Uterus (tissue), 4 donors: Measurements from ENCODE around the gene MS4A7. TPM values are rescaled to one million over a fixed set of nuclear protein-coding genes. Genes with fewer than 3 reads are reported as not detected.

ENCODE experiments used
- DNase-seq, 2 donors: peaks; one replicate each; pipeline ENCODE4 v3.0.0-alpha.2; 2019 to 2020
- H3K27ac ChIP-seq, 2 donors: fragments of 200-600 bp; sonication (generic); 1 replicate in 1 of 2; 2 replicates in 1 of 2; pipeline ENCODE4 v1.5.1; 2016 to 2018
- H3K27me3 ChIP-seq, 2 donors: fragments of 200-600 bp; sonication (generic); one replicate each; pipeline ENCODE4 v1.5.1; 2018 to 2019; ENCODE audit warnings: control low read depth in 1 of 2
- H3K36me3 ChIP-seq, 2 donors: fragments of 200-600 bp; sonication (generic); one replicate each; pipeline ENCODE4 v1.5.1; 2019; ENCODE audit warnings: control low read depth in 1 of 2
- H3K4me1 ChIP-seq, 2 donors: fragments of 200-600 bp; sonication (generic); one replicate each; pipeline ENCODE4 v1.5.1; 2018 to 2019; ENCODE audit warnings: control low read depth in 1 of 2
- H3K4me3 ChIP-seq, 2 donors: fragments of 200-600 bp; sonication (generic); 1 replicate in 1 of 2; 2 replicates in 1 of 2; pipeline ENCODE4 v1.5.1; 2018 to 2019; ENCODE audit warnings: mild to moderate bottlenecking in 1 of 2
- H3K9me3 ChIP-seq, 2 donors: fragments of 200-600 bp; sonication (generic); one replicate each; pipeline ENCODE4 v1.5.1; 2019; ENCODE audit warnings: control low read depth in 1 of 2
- CTCF ChIP-seq, 4 experiments: fragments of 200-600 bp in 2 of 4; fragments of 450-650 bp in 2 of 4; sonication (generic) in 2 of 4; IDR thresholded peaks; one replicate each; pipeline ENCODE4 v1.5.1; 2016 to 2019; ENCODE audit warnings: antibody characterized with exemption in 4 of 4, mild to moderate bottlenecking in 2 of 4, moderate library complexity in 1 of 4
- POLR2A ChIP-seq, 2 donors: fragments of 450-650 bp; IDR thresholded peaks; one replicate each; pipeline ENCODE4 v1.6.1; 2016; ENCODE audit warnings: antibody characterized with exemption in 2 of 2, mild to moderate bottlenecking in 1 of 2, moderate library complexity in 1 of 2
- intact Hi-C: fragments of 100-400 bp; cut with DNase I; formaldehyde crosslinking; loops from one replicate; pipeline ENCODE4 v1.15.1; 2023; ENCODE audit warnings: low total_unique reads
- total RNA-seq, 4 donors: library from RNA; depleted of rRNA in 3 of 4; stranded (reverse); fragments of >200 nt in 3 of 4; gene quantifications; one replicate each; pipeline versions ENCODE4 v1.1.0 to v1.2.4, GENCODE V29; 2014 to 2023
- donor health status: DM: yes; HTN: yes; CAD: no.

Gene MS4A7
- total RNA-seq, 4 donors from 2014 or later = 11.0 to 45.9 (median 29.0) TPM

GRCh38 chr11:60339356-60339755, 39.0 kb upstream of the MS4A7 start:
- Histone ChIP-seq H3K27me3 (no peaks in the 10 kb centered on the region), H3K4me3 (no peak overlapping the region), H3K27ac (no peak overlapping the region), H3K36me3 (no peaks in the 10 kb centered on the region), H3K9me3 (no peaks in the 10 kb centered on the region), H3K4me1 (no peaks in the 10 kb centered on the region)
- intact Hi-C loops = no loop called here
- no peak for TF ChIP-seq CTCF (IDR thresholded peaks at IDR 0.05)
- TF ChIP-seq POLR2A (IDR thresholded peaks at IDR 0.05) = no peak
- DNase-seq = no peak

DNA sequence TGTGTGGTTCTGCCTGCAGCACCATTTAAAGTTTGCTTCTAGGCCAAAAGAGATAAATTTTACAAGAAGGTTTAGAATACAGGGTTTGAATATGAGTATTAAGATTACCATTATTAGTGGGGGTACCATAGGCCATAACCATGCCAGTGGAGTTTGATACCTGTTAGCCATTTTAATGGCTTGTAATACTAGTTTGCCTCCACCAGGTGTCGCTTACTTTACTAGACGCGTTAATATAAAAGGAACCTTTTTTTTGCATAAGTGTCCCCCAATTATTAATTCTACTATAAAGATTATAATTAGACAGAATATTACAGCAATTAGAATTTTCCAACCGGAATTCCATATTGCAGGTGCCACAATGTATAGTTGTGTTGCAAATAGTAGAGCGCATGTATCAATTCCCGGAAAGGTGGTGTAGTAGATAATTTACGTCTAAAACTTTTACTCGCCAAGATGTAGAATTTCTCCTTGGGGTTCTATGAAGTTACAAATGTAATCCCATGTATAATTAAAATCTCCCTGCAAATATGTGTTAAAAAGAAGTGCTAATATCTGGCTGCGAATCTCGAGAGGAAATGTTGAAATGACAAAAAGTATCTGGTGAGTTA, 35.1 kb upstream of the MS4A7 start:
- no peaks in the 10 kb centered on the region for H3K27me3 ChIP-seq
- no peaks in the 10 kb centered on the region for H3K4me1 ChIP-seq
- DNase-seq = no peak
- H3K27ac ChIP-seq = no peak overlapping the region
- intact Hi-C loops = no loop called here
- no peak for TF ChIP-seq POLR2A (IDR thresholded peaks at IDR 0.05)
- peak in 1 of 4 experiments; percentile 18 for TF ChIP-seq CTCF (IDR thresholded peaks at IDR 0.05)
- no peaks in the 10 kb centered on the region for H3K36me3 ChIP-seq
- H3K4me3 ChIP-seq = no peak overlapping the region
- H3K9me3 ChIP-seq = no peaks in the 10 kb centered on the region

GRCh38 chr11:60344146-60344545, 34.2 kb upstream of the MS4A7 start:
- H3K27ac ChIP-seq = no peak overlapping the region
- no peaks in the 10 kb centered on the region for H3K27me3 ChIP-seq
- no peak overlapping the region for H3K4me3 ChIP-seq
- intact Hi-C loops = no loop called here
- H3K4me1 ChIP-seq = no peaks in the 10 kb centered on the region
- TF ChIP-seq CTCF (IDR thresholded peaks at IDR 0.05) = no peak
- TF ChIP-seq POLR2A (IDR thresholded peaks at IDR 0.05) = no peak
- no peaks in the 10 kb centered on the region for H3K9me3 ChIP-seq
- DNase-seq = no peak
- no peaks in the 10 kb centered on the region for H3K36me3 ChIP-seq

- intact Hi-C loops = no loop called here
- H3K27me3 ChIP-seq = no peaks in the 10 kb centered on the region
- H3K36me3 ChIP-seq = no peaks in the 10 kb centered on the region
- no peak overlapping the region for H3K27ac ChIP-seq
- no peak for DNase-seq
- TF ChIP-seq CTCF (IDR thresholded peaks at IDR 0.05) (no peak), POLR2A (IDR thresholded peaks at IDR 0.05) (no peak)
- no peak overlapping the region for H3K4me3 ChIP-seq
- H3K4me1 ChIP-seq = no peaks in the 10 kb centered on the region
- no peaks in the 10 kb centered on the region for H3K9me3 ChIP-seq
These were observed 32.8 kb upstream of the MS4A7 start for GRCh38 chr11:60345489-60345888.

GRCh38 chr11:60347084-60347797, 31.1 kb upstream of the MS4A7 start:
- no peaks in the 10 kb centered on the region for H3K9me3 ChIP-seq
- DNase-seq = no peak

More at GRCh38 chr11:60347084-60347797, 31.1 kb upstream of the MS4A7 start:
- Histone ChIP-seq H3K4me1 (no peaks in the 10 kb centered on the region), H3K27me3 (no peaks in the 10 kb centered on the region), H3K27ac (no peak overlapping the region), H3K36me3 (no peaks in the 10 kb centered on the region), H3K4me3 (no peak overlapping the region)
- TF ChIP-seq CTCF (IDR thresholded peaks at IDR 0.05) (no peak), POLR2A (IDR thresholded peaks at IDR 0.05) (no peak)
- intact Hi-C loops = no loop called here
